K562 (cell line): Measurements from ENCODE around the gene NTM. TPM values are rescaled to one million over a fixed set of nuclear protein-coding genes. Genes with fewer than 3 reads are reported as not detected.

ENCODE experiments used
- ATAC-seq: fragments of 200-7000 bp; cut with Tn5 transposase; 3 replicates; pipeline ENCODE4 v1.9.1; 2020; ENCODE audit warnings: moderate library complexity
- BruUV-seq: library from RNA; stranded (reverse); fragments of 400-500 nt; replicated peaks from 2 replicates; lab custom pipeline; 2021; lab: Mats Ljungman, UMichigan
- CTCF ChIA-PET: fragments of 300-600 bp; formaldehyde crosslinking; extraction: SDS; loops from one replicate; lab custom pipeline; 2021; ENCODE audit warnings: low intra/inter-chr PET ratio; lab: Yijun Ruan, JAX
- POLR2A ChIA-PET: fragments of 300-600, 350-650 bp; sonication (Branson Sonifier 250); formaldehyde crosslinking; extraction: SDS; loops from one replicate; lab custom pipeline; 2021; ENCODE audit warnings: antibody characterized with exemption, inconsistent platforms; lab: Yijun Ruan, JAX
- DNase-seq, 4 experiments: peaks; one replicate each; pipeline versions ENCODE4 v3.0.0 to v3.0.0-alpha.2; 2011 to 2018; ENCODE audit warnings: low spot score in 3 of 4, mixed read lengths in 3 of 4; ENCODE audit errors: extremely low read depth in 1 of 4
- FAIRE-seq: peaks from 2 replicates; lab custom pipeline; 2011; peaks lifted over from hg19 to GRCh38; lab: Jason Lieb, UNC
- H2AFZ ChIP-seq: 2 replicates; pipeline ENCODE4 v1.6.0; 2011; ENCODE audit warnings: low read depth, low read length, control low read depth, inconsistent platforms
- H3K27ac ChIP-seq: fragments of 200-600 bp; 3 replicates; pipeline ENCODE4 v1.8.0; 2011; ENCODE audit warnings: low read depth, mild to moderate bottlenecking, control low read depth, inconsistent platforms, low read length, moderate library complexity, mixed read lengths; ENCODE audit errors: extremely low read depth
- H3K27me3 ChIP-seq, 2 experiments: fragments of 300-600 bp in 1 of 2; 2 replicates in 1 of 2; 3 replicates in 1 of 2; pipeline versions ENCODE4 v1.6.0 to v1.8.0; 2011; ENCODE audit warnings: inconsistent platforms in 2 of 2, low read length in 2 of 2, mild to moderate bottlenecking in 1 of 2, mixed read lengths in 1 of 2, moderate library complexity in 1 of 2; ENCODE audit not compliant: control insufficient read depth in 2 of 2, insufficient read depth in 2 of 2
- H3K36me3 ChIP-seq: fragments of 300-600 bp; 3 replicates; pipeline ENCODE4 v1.8.0; 2011; ENCODE audit warnings: mild to moderate bottlenecking, low read length, inconsistent platforms; ENCODE audit not compliant: control insufficient read depth, insufficient read depth
- H3K4me1 ChIP-seq, 2 experiments: fragments of 200-600 bp in 1 of 2; replicated peaks in 1 of 2; 2 replicates in 1 of 2; 3 replicates in 1 of 2; pipeline versions ENCODE4 v1.5.1 to v1.8.0; 2011; ENCODE audit warnings: inconsistent platforms in 2 of 2, low read length in 2 of 2, mild to moderate bottlenecking in 1 of 2, mixed read lengths in 1 of 2, moderate library complexity in 1 of 2; ENCODE audit not compliant: control insufficient read depth in 2 of 2, insufficient read depth in 2 of 2
- H3K4me2 ChIP-seq: 2 replicates; pipeline ENCODE4 v1.6.1; 2011; ENCODE audit warnings: low read length, control low read depth, inconsistent platforms, mixed read lengths; ENCODE audit not compliant: insufficient read depth
- H3K4me3 ChIP-seq: fragments of 200-600 bp; sonication (generic), shearing (Covaris generic); 2 replicates; pipeline ENCODE4 v1.5.1; 2016; ENCODE audit warnings: control low read depth, inconsistent platforms
- H3K79me2 ChIP-seq: fragments of 200-600 bp; 3 replicates; pipeline ENCODE4 v1.8.0; 2011; ENCODE audit warnings: low read length, inconsistent platforms; ENCODE audit not compliant: control insufficient read depth, insufficient read depth
- H3K9ac ChIP-seq, 2 experiments: 2 replicates each; pipeline versions ENCODE4 v1.6.0 to v1.6.1; 2011; ENCODE audit warnings: low read depth in 2 of 2, low read length in 2 of 2, control low read depth in 1 of 2, inconsistent platforms in 1 of 2, mild to moderate bottlenecking in 1 of 2, mixed read lengths in 1 of 2; ENCODE audit not compliant: insufficient read depth in 1 of 2
- H3K9me1 ChIP-seq: one replicate; pipeline ENCODE4 v1.6.0; 2011; ENCODE audit warnings: inconsistent platforms, mild to moderate bottlenecking, low read length, moderate library complexity; ENCODE audit not compliant: control insufficient read depth, insufficient read depth
- H3K9me3 ChIP-seq: replicated peaks from 2 replicates; pipeline ENCODE4 v1.5.1; 2011; ENCODE audit warnings: low read depth, low read length, inconsistent platforms; ENCODE audit not compliant: control insufficient read depth, insufficient read depth
- H4K20me1 ChIP-seq: replicated peaks from 2 replicates; pipeline ENCODE4 v1.6.1; 2011; ENCODE audit warnings: low read length, inconsistent platforms, mixed read lengths; ENCODE audit not compliant: control insufficient read depth, insufficient read depth
- C11orf30 ChIP-seq: fragments of 450-650 bp; IDR thresholded peaks from 2 replicates; pipeline ENCODE4 v1.6.1; 2016; ENCODE audit warnings: low read depth, mild to moderate bottlenecking
- HDAC3 ChIP-seq: fragments of 450-650 bp; IDR thresholded peaks from 2 replicates; pipeline ENCODE4 v1.6.1; 2018; ENCODE audit warnings: borderline replicate concordance, mild to moderate bottlenecking, moderate library complexity; ENCODE audit not compliant: partially characterized antibody
- MAFF ChIP-seq: IDR thresholded peaks from 2 replicates; pipeline ENCODE4 v1.6.1; 2012; ENCODE audit warnings: low read length, improper control_type of control experiment
- MAFG ChIP-seq: fragments of 450-650 bp; conservative IDR thresholded peaks from 2 replicates; pipeline ENCODE4 v1.6.1; 2016; ENCODE audit warnings: missing genetic modification characterization, missing compliant biosample characterization
- MAFK ChIP-seq: IDR thresholded peaks from 2 replicates; pipeline ENCODE4 v1.6.1; 2011; ENCODE audit warnings: low read length, improper control_type of control experiment
- MYC ChIP-seq, 2 experiments: fragments of 250-450 bp in 1 of 2; sonication (Bioruptor Pico) in 1 of 2; IDR thresholded peaks; 2 replicates each; pipeline versions ENCODE4 v1.5.1 to v1.6.1; 2012 to 2021; ENCODE audit warnings: low read depth in 2 of 2, borderline replicate concordance in 1 of 2, improper control_type of control experiment in 1 of 2, low read length in 1 of 2, mild to moderate bottlenecking in 1 of 2, moderate library complexity in 1 of 2
- PHB ChIP-seq: fragments of 250-450 bp; sonication (Bioruptor Pico); IDR thresholded peaks from 2 replicates; pipeline ENCODE4 v1.5.0; 2021
- PREB ChIP-seq: sonication (generic); formaldehyde crosslinking; IDR thresholded peaks from 2 replicates; pipeline ENCODE4 v1.8.1; 2023; ENCODE audit warnings: mild to moderate bottlenecking, missing genetic modification reagents
- SIN3A ChIP-seq, 2 experiments: fragments of 150-350 bp in 1 of 2; IDR thresholded peaks; 2 replicates each; pipeline ENCODE4 v1.6.1; 2011 to 2016; ENCODE audit warnings: borderline replicate concordance in 2 of 2, low read depth in 2 of 2, low read length in 2 of 2, mild to moderate bottlenecking in 2 of 2, moderate library complexity in 2 of 2; ENCODE audit not compliant: control insufficient read depth in 1 of 2
- TAF1 ChIP-seq: IDR thresholded peaks from 2 replicates; pipeline ENCODE4 v1.6.1; 2011; ENCODE audit warnings: mild to moderate bottlenecking, low read length, moderate library complexity; ENCODE audit not compliant: insufficient read depth, control insufficient read depth, severe bottlenecking; ENCODE audit errors: extremely low read depth
- ZNF316 ChIP-seq: fragments of 450-650 bp; IDR thresholded peaks from 2 replicates; pipeline ENCODE4 v1.6.1; 2016
- WGBS: fragments of 100-300 bp; shearing (Covaris generic); methylation state at CpG from one replicate; pipeline ENCODE4 v1.1.6; 2016; ENCODE audit warnings: low coverage, mixed read lengths; ENCODE audit not compliant: insufficient coverage; ENCODE audit errors: missing lambda C conversion rate; 5-methylcytosine and 5-hydroxymethylcytosine counted together
- in situ Hi-C: fragments of 300-500 bp; cut with MboI; formaldehyde crosslinking; loops from 4 replicates; pipeline ENCODE4 v1.15.0; 2018; ENCODE audit warnings: inconsistent platforms, mixed read lengths
- intact Hi-C: fragments of 100-400 bp; cut with micrococcal nuclease; formaldehyde crosslinking; loops from 2 replicates; pipeline ENCODE4 v1.14.2; 2022
- polyA plus RNA-seq, 8 experiments: library from polyadenylated mRNA; depleted of rRNA in 4 of 8; stranded (reverse) in 5 of 8; unstranded in 3 of 8; fragments of >200 nt; fragmentation: Nextera tagmentation in 2 of 8; fragmentation: Illumina TruSeq in 1 of 8; extraction: Ambion mirVana in 2 of 8; extraction: Trizol in 1 of 8; gene quantifications; 2 replicates each; pipeline versions ENCODE4 v1.2.1 to v1.2.3, GENCODE V29; 2011 to 2014; ENCODE audit warnings: inconsistent platforms in 1 of 8, missing spikeins in 1 of 8
- total RNA-seq, 7 experiments: library from RNA; depleted of rRNA in 6 of 7; stranded (reverse); fragments of >200 nt in 6 of 7; fragmentation: Illumina TruSeq in 2 of 7; extraction: Trizol in 2 of 7; gene quantifications; 2 replicates each; pipeline versions ENCODE4 v1.2.1 to v1.2.3, GENCODE V29; 2011 to 2021; ENCODE audit warnings: low replicate concordance in 1 of 7
- TF ChIP-seq, protein P1 (sequence below): fragments of 250-450 bp; sonication (Bioruptor Pico); IDR thresholded peaks from 2 replicates; pipeline ENCODE4 v1.5.0; 2021; ENCODE audit warnings: mild to moderate bottlenecking, borderline replicate concordance

NTM gene
- total and polyA plus RNA-seq, 9 of the 15 experiments (the other 6 are each of a cell fraction or from before 2014, with no cell fraction given): not detected

GRCh38 chr11:131549099-131549498 lies 178.7 kb downstream of the NTM start:
- intact Hi-C loops (no loop called here), in situ Hi-C loops (loop anchor here (10.0 kb wide), 1 partner anchor 1514 kb away; no protein-coding TSS in a partner anchor)
- no TSS peak for BruUV-seq
- H3K4me2 ChIP-seq: no peak overlapping the region
- no peaks in the 10 kb centered on the region for H3K9me3 ChIP-seq
- H3K4me3 ChIP-seq: no peak overlapping the region
- no peaks in the 10 kb centered on the region for H3K36me3 ChIP-seq
- DNase-seq: no peak
- no peak for ATAC-seq
- no peaks in the 10 kb centered on the region for H3K9me1 ChIP-seq
- H3K27me3 ChIP-seq: no peaks in the 10 kb centered on the region; a peak in 1 of 5 replicates
- H2AFZ ChIP-seq: no peak overlapping the region
- WGBS: 0% methylated on average over 2 of the region's 2 CpGs
- no peaks in the 10 kb centered on the region for H4K20me1 ChIP-seq
- ChIA-PET POLR2A (no interaction called here), CTCF (no interaction called here)
- H3K27ac ChIP-seq: no peak overlapping the region
- TF ChIP-seq MAFK (peak; percentile 43; the same call in 1 of the 2 replicates), ZNF316 (peak; percentile 75), HDAC3 (no peak), C11orf30 (peak; percentile 63), MAFF (peak; percentile 26; the same call in 1 of the 2 replicates), MAFG (tag) (0 out of 2 replicates have a peak, but pooled peaks have one; percentile 29)
- no peaks in the 10 kb centered on the region for H3K4me1 ChIP-seq
- no peaks in the 10 kb centered on the region for H3K79me2 ChIP-seq
- FAIRE-seq: no peak
- H3K9ac ChIP-seq: no peak overlapping the region

DNA sequence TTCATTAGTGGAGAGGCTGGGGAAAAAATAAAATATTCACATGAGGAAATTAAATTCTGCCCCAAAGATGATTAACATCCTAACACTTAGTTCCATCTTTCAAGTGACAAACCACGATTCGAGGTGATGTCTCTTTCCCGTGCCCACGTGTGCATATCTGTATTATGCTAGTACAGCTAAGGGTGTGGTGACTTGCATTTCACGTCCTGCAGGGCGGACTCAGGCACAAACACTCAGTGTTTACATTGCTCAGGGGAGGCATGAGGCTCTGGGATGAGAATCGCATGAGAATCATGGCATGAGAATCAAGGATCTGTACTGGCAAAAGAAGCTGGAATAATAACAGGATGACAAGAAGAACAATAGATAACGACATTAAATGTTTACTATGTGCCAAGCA lies 179.4 kb downstream of the NTM start:
- H3K36me3 ChIP-seq: no peaks in the 10 kb centered on the region
- intact Hi-C loops: no loop called here
- no peak overlapping the region for H3K4me3 ChIP-seq
- no peaks in the 10 kb centered on the region for H3K9me1 ChIP-seq
- CTCF ChIA-PET: no interaction called here
- FAIRE-seq (no peak), DNase-seq (no peak), ATAC-seq (no peak)
- in situ Hi-C loops: loop anchor here (10.0 kb wide), 1 partner anchor 1515 kb away; no protein-coding TSS in a partner anchor
- no peaks in the 10 kb centered on the region for H3K79me2 ChIP-seq
- no peak overlapping the region for H3K4me2 ChIP-seq
- no peaks in the 10 kb centered on the region; a peak in 1 of 5 replicates for H3K27me3 ChIP-seq
- H3K9ac ChIP-seq: no peak overlapping the region
- POLR2A ChIA-PET: interaction anchor here (0.7 kb wide), 1 partner anchor 11 kb away, joined by 3 read pairs; no protein-coding TSS in a partner anchor
- BruUV-seq: no TSS peak
- WGBS: 1% methylated on average over 8 of the region's 8 CpGs
- no peaks in the 10 kb centered on the region for H4K20me1 ChIP-seq
- no peaks in the 10 kb centered on the region for H3K4me1 ChIP-seq
- H3K27ac ChIP-seq: no peak overlapping the region
- H3K9me3 ChIP-seq: no peaks in the 10 kb centered on the region
- no peak overlapping the region for H2AFZ ChIP-seq
- TF ChIP-seq SIN3A (IDR thresholded peaks at IDR 0.05; ENCODE audit: borderline replicate concordance in 2 of 2, control insufficient read depth in 1 of 2, low read depth in 2 of 2, low read length in 2 of 2) (no peak), TAF1 (no peak), PHB (CRISPR knock-in tag) (no peak), MYC (IDR thresholded peaks at IDR 0.05; ENCODE audit: low read depth, low read length) (no peak), MYC (CRISPR knock-in tag; IDR thresholded peaks at IDR 0.05; ENCODE audit: borderline replicate concordance, low read depth) (no peak), PREB (no peak)
- TF ChIP-seq, protein P1, sequence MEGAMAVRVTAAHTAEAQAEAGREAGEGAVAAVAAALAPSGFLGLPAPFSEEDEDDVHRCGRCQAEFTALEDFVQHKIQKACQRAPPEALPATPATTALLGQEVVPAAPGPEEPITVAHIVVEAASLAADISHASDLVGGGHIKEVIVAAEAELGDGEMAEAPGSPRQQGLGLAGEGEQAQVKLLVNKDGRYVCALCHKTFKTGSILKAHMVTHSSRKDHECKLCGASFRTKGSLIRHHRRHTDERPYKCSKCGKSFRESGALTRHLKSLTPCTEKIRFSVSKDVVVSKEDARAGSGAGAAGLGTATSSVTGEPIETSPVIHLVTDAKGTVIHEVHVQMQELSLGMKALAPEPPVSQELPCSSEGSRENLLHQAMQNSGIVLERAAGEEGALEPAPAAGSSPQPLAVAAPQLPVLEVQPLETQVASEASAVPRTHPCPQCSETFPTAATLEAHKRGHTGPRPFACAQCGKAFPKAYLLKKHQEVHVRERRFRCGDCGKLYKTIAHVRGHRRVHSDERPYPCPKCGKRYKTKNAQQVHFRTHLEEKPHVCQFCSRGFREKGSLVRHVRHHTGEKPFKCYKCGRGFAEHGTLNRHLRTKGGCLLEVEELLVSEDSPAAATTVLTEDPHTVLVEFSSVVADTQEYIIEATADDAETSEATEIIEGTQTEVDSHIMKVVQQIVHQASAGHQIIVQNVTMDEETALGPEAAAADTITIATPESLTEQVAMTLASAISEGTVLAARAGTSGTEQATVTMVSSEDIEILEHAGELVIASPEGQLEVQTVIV (CRISPR knock-in tag): no peak
